WTC11 (cell line): ENCODE data around the gene ZBTB11. TPM values are rescaled to one million over a fixed set of nuclear protein-coding genes. Genes with fewer than 3 reads are reported as not detected.

Source experiments
- ATAC-seq: fragments of 200-7000 bp; cut with Tn5 transposase; 2 replicates; pipeline ENCODE4 v1.10.0; 2021; ENCODE audit warnings: mild to moderate bottlenecking, moderate library complexity
- CTCF ChIA-PET: fragments of 300-600 bp; sonication (Branson Sonifier 250); formaldehyde crosslinking; loops from one replicate; lab custom pipeline; 2021; ENCODE audit warnings: antibody characterized with exemption; lab: Charles Lee
- POLR2A ChIA-PET: fragments of 350-600 bp; sonication (Branson Sonifier 250); formaldehyde crosslinking; loops from one replicate; lab custom pipeline; 2021; ENCODE audit warnings: antibody characterized with exemption; lab: Charles Lee
- DNase-seq: peaks from one replicate; pipeline ENCODE4 v3.0.0; 2021; ENCODE audit warnings: low spot score
- H3K27ac Mint-ChIP-seq: 2 replicates; pipeline ENCODE4 v1.8.0; 2021; ENCODE audit warnings: mixed read lengths
- H3K27me3 Mint-ChIP-seq: 2 replicates; pipeline ENCODE4 v1.8.0; 2021; ENCODE audit warnings: low read depth, mild to moderate bottlenecking, moderate library complexity, mixed read lengths
- H3K36me3 Mint-ChIP-seq: 2 replicates; pipeline ENCODE4 v1.8.0; 2021; ENCODE audit warnings: mixed read lengths
- H3K4me1 Mint-ChIP-seq: 2 replicates; pipeline ENCODE4 v1.8.0; 2022; ENCODE audit warnings: mixed read lengths
- H3K4me3 Mint-ChIP-seq: 2 replicates; pipeline ENCODE4 v1.8.0; 2021; ENCODE audit warnings: mild to moderate bottlenecking, moderate library complexity, mixed read lengths
- H3K9me3 Mint-ChIP-seq: 2 replicates; pipeline ENCODE4 v1.8.0; 2021; ENCODE audit warnings: mixed read lengths
- ATF1 ChIP-seq: sonication (generic); formaldehyde crosslinking; IDR thresholded peaks from 2 replicates; pipeline ENCODE4 v1.8.1; 2023; ENCODE audit warnings: mild to moderate bottlenecking, moderate library complexity, missing genetic modification reagents
- EMX1 ChIP-seq: fragments of 250-450 bp; sonication (Bioruptor Pico); IDR thresholded peaks from 2 replicates; pipeline ENCODE4 v1.8.0; 2021; ENCODE audit warnings: mild to moderate bottlenecking
- NR2C2 ChIP-seq: sonication (generic); formaldehyde crosslinking; IDR thresholded peaks from 2 replicates; pipeline ENCODE4 v1.8.0; 2022; ENCODE audit warnings: mild to moderate bottlenecking, missing genetic modification reagents
- RORB ChIP-seq: fragments of 250-450 bp; sonication (Bioruptor Pico); IDR thresholded peaks from 2 replicates; pipeline ENCODE4 v1.9.0; 2021; ENCODE audit warnings: mild to moderate bottlenecking
- TCF7 ChIP-seq: sonication (generic); formaldehyde crosslinking; IDR thresholded peaks from 2 replicates; pipeline ENCODE4 v1.8.0; 2022; ENCODE audit warnings: mild to moderate bottlenecking, low read depth, missing genetic modification reagents, moderate library complexity
- TEAD4 ChIP-seq: sonication (generic); formaldehyde crosslinking; IDR thresholded peaks from 2 replicates; pipeline ENCODE4 v1.8.0; 2022; ENCODE audit warnings: mild to moderate bottlenecking, missing genetic modification reagents
- ZBTB21 ChIP-seq: sonication (generic); formaldehyde crosslinking; IDR thresholded peaks from 2 replicates; pipeline ENCODE4 v1.8.1; 2023; ENCODE audit warnings: mild to moderate bottlenecking, missing genetic modification reagents, borderline replicate concordance
- ZNF263 ChIP-seq: sonication (generic); formaldehyde crosslinking; IDR thresholded peaks from 2 replicates; pipeline ENCODE4 v1.8.1; 2022; ENCODE audit warnings: low read depth, mild to moderate bottlenecking, moderate library complexity, missing genetic modification reagents
- ZNF532 ChIP-seq: fragments of 250-450 bp; sonication (Bioruptor Pico); IDR thresholded peaks from 2 replicates; pipeline ENCODE4 v1.9.0; 2021; ENCODE audit warnings: mild to moderate bottlenecking, borderline replicate concordance
- total RNA-seq: library from RNA; stranded (reverse); gene quantifications from 3 replicates; pipeline ENCODE4 v1.2.3, GENCODE V29; 2021
- TF ChIP-seq, protein P1 (sequence below): sonication (generic); formaldehyde crosslinking; IDR thresholded peaks from 2 replicates; pipeline ENCODE4 v1.8.1; 2023; ENCODE audit warnings: mild to moderate bottlenecking, moderate library complexity, missing genetic modification reagents
- TF ChIP-seq, protein P2 (sequence below): sonication (generic); formaldehyde crosslinking; IDR thresholded peaks from 2 replicates; pipeline ENCODE4 v1.8.1; 2022; ENCODE audit warnings: mild to moderate bottlenecking, missing genetic modification reagents, moderate library complexity, borderline replicate concordance
- TF ChIP-seq, protein P3 (sequence below): sonication (generic); formaldehyde crosslinking; IDR thresholded peaks from 2 replicates; pipeline ENCODE4 v1.8.0; 2023; ENCODE audit warnings: missing genetic modification reagents
- TF ChIP-seq, protein P4 (sequence below): sonication (generic); formaldehyde crosslinking; conservative IDR thresholded peaks from 2 replicates; pipeline ENCODE4 v1.8.1; 2023; ENCODE audit warnings: mild to moderate bottlenecking, low read depth, missing genetic modification reagents, moderate library complexity
- TF ChIP-seq, protein P5 (sequence below): fragments of 250-450 bp; sonication (Bioruptor Pico); IDR thresholded peaks from 2 replicates; pipeline ENCODE4 v1.9.0; 2021; ENCODE audit warnings: mild to moderate bottlenecking

ZBTB11 gene
- total RNA-seq, 1 experiment from 2014 or later = 13.5 TPM

DNA sequence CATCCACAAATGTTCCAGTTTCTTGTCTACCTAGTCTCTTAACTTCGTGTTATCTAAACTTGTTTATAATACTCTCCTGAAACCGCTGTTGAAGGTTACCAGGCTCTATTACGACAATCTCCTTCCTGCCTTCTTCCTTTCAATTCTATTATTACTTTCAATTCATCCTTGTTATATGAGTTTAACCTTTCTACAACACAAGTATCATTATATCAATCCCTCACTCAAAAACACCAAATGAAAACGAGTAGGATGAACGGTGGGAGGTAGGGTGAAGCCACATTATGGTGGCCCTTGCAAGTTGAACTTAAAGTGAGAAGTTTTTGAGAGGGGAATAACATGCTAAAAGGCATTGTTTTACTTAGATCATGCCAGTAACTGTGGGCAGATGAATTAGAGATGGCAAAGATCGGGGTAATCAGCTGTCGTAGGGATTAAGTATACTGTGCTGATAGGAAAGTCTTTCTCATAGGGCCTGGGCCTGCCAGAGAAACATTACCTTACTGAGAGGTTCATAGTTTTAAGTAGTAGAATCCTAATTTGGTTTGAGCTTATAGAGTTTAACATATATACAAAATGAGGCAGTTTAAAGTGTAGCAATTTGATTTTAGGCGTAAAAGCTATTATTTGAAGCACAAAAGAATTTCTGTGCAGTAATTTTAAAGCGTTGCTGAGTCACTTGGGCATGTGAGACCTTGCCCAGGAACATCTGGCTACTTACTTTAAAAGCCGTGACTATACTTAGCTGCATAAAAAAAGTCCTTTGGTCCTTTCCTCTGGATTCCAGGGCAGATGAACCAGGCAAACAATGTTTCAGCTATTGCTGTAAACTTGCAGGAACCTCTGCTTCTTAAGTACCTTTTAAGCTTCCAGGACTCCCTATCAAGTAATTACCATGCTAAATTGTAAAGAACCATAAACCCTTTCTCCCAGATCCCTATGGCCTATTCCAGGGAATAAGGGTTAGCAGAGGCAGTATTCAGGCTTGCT is 44.2 kb upstream of the ZBTB11 start:
- no peaks in the 10 kb centered on the region for H3K36me3 Mint-ChIP-seq
- peaks cover 7% of the 10 kb centered on the region for H3K4me1 Mint-ChIP-seq
- TF ChIP-seq ATF1 (CRISPR knock-in tag) (no peak), EMX1 (CRISPR knock-in tag) (no peak), RORB (CRISPR knock-in tag) (no peak)
- TF ChIP-seq, protein P1, sequence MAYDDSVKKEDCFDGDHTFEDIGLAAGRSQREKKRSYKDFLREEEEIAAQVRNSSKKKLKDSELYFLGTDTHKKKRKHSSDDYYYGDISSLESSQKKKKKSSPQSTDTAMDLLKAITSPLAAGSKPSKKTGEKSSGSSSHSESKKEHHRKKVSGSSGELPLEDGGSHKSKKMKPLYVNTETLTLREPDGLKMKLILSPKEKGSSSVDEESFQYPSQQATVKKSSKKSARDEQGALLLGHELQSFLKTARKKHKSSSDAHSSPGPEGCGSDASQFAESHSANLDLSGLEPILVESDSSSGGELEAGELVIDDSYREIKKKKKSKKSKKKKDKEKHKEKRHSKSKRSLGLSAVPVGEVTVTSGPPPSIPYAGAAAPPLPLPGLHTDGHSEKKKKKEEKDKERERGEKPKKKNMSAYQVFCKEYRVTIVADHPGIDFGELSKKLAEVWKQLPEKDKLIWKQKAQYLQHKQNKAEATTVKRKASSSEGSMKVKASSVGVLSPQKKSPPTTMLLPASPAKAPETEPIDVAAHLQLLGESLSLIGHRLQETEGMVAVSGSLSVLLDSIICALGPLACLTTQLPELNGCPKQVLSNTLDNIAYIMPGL (CRISPR knock-in tag) = no peak
- TF ChIP-seq, protein P2, sequence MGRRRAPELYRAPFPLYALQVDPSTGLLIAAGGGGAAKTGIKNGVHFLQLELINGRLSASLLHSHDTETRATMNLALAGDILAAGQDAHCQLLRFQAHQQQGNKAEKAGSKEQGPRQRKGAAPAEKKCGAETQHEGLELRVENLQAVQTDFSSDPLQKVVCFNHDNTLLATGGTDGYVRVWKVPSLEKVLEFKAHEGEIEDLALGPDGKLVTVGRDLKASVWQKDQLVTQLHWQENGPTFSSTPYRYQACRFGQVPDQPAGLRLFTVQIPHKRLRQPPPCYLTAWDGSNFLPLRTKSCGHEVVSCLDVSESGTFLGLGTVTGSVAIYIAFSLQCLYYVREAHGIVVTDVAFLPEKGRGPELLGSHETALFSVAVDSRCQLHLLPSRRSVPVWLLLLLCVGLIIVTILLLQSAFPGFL (CRISPR knock-in tag) = no peak
- no peak for DNase-seq
- H3K9me3 Mint-ChIP-seq = no peaks in the 10 kb centered on the region
- ChIA-PET CTCF (interaction anchor here (1.3 kb wide), 1 partner anchor 14 kb away, joined by 5 read pairs; no protein-coding TSS in a partner anchor), POLR2A (interaction anchor here (0.7 kb wide), 1 partner anchor 45 kb away, joined by 3 read pairs; no protein-coding TSS in a partner anchor)
- 0 out of 2 replicates have a peak overlapping the region, but pooled peaks have one; percentile 0 for H3K27ac Mint-ChIP-seq
- no peaks in the 10 kb centered on the region for H3K27me3 Mint-ChIP-seq
- H3K4me3 Mint-ChIP-seq = no peak overlapping the region
- no peak for ATAC-seq

DNA sequence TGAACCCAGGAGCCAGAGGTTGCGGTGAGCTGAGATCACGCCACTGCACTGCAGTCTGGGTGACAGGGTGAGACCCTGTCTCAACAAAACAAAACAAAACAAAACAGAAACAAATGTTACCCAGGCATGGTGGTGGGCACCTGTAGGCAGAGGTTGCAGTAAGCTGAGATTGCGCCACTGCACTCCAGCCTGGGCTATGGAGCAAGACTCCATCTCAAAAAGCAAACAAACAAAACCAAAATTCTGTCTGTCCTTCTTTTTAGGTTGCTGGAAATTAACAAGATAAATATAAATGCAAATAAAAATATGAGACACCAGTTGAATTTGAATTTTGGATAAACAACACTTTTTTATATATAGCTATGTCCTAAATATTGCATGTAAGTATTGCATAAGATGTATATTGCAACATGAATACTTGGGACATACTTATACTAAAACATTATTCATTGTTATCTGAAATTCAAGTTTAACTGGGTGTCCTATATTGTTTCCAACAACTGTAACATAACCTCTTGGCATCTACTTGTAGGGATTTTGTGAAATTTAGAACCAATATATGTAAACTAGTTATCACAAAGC is 42.8 kb upstream of the ZBTB11 start:
- DNase-seq = no peak
- ChIA-PET CTCF (no interaction called here), POLR2A (interaction anchor here (0.5 to 0.6 kb wide), 2 partner anchors 54 to 341 kb away, joined by 4 read pairs; no protein-coding TSS in a partner anchor)
- H3K4me3 Mint-ChIP-seq = no peak overlapping the region
- H3K9me3 Mint-ChIP-seq = no peaks in the 10 kb centered on the region
- no peak overlapping the region for H3K27ac Mint-ChIP-seq
- 0 out of 2 replicates have a peak, but pooled peaks cover 2% of the 10 kb centered on the region for H3K4me1 Mint-ChIP-seq
- H3K27me3 Mint-ChIP-seq = no peaks in the 10 kb centered on the region; the same call in 1 of the 2 replicates
- H3K36me3 Mint-ChIP-seq = no peaks in the 10 kb centered on the region
- no peak for ATAC-seq
- TF ChIP-seq, protein P3, sequence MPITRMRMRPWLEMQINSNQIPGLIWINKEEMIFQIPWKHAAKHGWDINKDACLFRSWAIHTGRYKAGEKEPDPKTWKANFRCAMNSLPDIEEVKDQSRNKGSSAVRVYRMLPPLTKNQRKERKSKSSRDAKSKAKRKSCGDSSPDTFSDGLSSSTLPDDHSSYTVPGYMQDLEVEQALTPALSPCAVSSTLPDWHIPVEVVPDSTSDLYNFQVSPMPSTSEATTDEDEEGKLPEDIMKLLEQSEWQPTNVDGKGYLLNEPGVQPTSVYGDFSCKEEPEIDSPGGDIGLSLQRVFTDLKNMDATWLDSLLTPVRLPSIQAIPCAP (CRISPR knock-in tag) = no peak
- TF ChIP-seq, protein P4, sequence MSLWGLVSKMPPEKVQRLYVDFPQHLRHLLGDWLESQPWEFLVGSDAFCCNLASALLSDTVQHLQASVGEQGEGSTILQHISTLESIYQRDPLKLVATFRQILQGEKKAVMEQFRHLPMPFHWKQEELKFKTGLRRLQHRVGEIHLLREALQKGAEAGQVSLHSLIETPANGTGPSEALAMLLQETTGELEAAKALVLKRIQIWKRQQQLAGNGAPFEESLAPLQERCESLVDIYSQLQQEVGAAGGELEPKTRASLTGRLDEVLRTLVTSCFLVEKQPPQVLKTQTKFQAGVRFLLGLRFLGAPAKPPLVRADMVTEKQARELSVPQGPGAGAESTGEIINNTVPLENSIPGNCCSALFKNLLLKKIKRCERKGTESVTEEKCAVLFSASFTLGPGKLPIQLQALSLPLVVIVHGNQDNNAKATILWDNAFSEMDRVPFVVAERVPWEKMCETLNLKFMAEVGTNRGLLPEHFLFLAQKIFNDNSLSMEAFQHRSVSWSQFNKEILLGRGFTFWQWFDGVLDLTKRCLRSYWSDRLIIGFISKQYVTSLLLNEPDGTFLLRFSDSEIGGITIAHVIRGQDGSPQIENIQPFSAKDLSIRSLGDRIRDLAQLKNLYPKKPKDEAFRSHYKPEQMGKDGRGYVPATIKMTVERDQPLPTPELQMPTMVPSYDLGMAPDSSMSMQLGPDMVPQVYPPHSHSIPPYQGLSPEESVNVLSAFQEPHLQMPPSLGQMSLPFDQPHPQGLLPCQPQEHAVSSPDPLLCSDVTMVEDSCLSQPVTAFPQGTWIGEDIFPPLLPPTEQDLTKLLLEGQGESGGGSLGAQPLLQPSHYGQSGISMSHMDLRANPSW (CRISPR knock-in tag) = no peak
- TF ChIP-seq ZNF263 (CRISPR knock-in tag) (no peak), ZNF532 (CRISPR knock-in tag) (no peak), TEAD4 (no peak), NR2C2 (no peak), TCF7 (CRISPR knock-in tag) (no peak), ZBTB21 (no peak)
- TF ChIP-seq, protein P5, sequence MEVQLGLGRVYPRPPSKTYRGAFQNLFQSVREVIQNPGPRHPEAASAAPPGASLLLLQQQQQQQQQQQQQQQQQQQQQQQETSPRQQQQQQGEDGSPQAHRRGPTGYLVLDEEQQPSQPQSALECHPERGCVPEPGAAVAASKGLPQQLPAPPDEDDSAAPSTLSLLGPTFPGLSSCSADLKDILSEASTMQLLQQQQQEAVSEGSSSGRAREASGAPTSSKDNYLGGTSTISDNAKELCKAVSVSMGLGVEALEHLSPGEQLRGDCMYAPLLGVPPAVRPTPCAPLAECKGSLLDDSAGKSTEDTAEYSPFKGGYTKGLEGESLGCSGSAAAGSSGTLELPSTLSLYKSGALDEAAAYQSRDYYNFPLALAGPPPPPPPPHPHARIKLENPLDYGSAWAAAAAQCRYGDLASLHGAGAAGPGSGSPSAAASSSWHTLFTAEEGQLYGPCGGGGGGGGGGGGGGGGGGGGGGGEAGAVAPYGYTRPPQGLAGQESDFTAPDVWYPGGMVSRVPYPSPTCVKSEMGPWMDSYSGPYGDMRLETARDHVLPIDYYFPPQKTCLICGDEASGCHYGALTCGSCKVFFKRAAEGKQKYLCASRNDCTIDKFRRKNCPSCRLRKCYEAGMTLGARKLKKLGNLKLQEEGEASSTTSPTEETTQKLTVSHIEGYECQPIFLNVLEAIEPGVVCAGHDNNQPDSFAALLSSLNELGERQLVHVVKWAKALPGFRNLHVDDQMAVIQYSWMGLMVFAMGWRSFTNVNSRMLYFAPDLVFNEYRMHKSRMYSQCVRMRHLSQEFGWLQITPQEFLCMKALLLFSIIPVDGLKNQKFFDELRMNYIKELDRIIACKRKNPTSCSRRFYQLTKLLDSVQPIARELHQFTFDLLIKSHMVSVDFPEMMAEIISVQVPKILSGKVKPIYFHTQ (CRISPR knock-in tag) = no peak
- TF ChIP-seq, protein P2 (CRISPR knock-in tag) = no peak
- TF ChIP-seq, all 79 proteins: peak for 0
